ENCODE results near the gene GPR65.

Gene GPR65

GRCh38 chr14:88012495-88012894, 7.6 kb downstream of the GPR65 start:
- DNase-seq = no peak
- TF ChIP-seq POLR2A (IDR thresholded peaks at IDR 0.05; ENCODE audit: low read length) (no peak), GATA1 (IDR thresholded peaks at IDR 0.05; ENCODE audit: low read depth, low read length) (no peak)

GRCh38 chr14:88013750-88014349, 8.9 kb downstream of the GPR65 start:
- peak; percentile 81 to 82 for DNase-seq
- no peak for TF ChIP-seq POLR2A (IDR thresholded peaks at IDR 0.05; ENCODE audit: low read length)
- TF ChIP-seq GATA1 (IDR thresholded peaks at IDR 0.05; ENCODE audit: low read depth, low read length) = no peak

GRCh38 chr14:88016768-88017167, 11.8 kb downstream of the GPR65 start:
- TF ChIP-seq GATA1 (IDR thresholded peaks at IDR 0.05; ENCODE audit: low read depth, low read length) (no peak), POLR2A (IDR thresholded peaks at IDR 0.05; ENCODE audit: low read length) (no peak)
- DNase-seq = no peak

GRCh38 chr14:88017535-88017934, 12.6 kb downstream of the GPR65 start:
- no peak for DNase-seq
- no peak for TF ChIP-seq POLR2A (IDR thresholded peaks at IDR 0.05; ENCODE audit: low read length)
- TF ChIP-seq GATA1 (IDR thresholded peaks at IDR 0.05; ENCODE audit: low read depth, low read length) = no peak

- DNase-seq = peak; percentile 27 to 48
- TF ChIP-seq GATA1 (IDR thresholded peaks at IDR 0.05; ENCODE audit: low read depth, low read length) = no peak
- TF ChIP-seq POLR2A (IDR thresholded peaks at IDR 0.05; ENCODE audit: low read length) = no peak
These were observed 18.8 kb downstream of the GPR65 start for GRCh38 chr14:88023658-88024187.

- DNase-seq = peak; percentile 58 to 90
These were observed 19.5 kb downstream of the GPR65 start for GRCh38 chr14:88024252-88025086.

- TF ChIP-seq POLR2A (IDR thresholded peaks at IDR 0.05; ENCODE audit: low read length) = no peak
- TF ChIP-seq GATA1 (IDR thresholded peaks at IDR 0.05; ENCODE audit: low read depth, low read length) = no peak
- peak; percentile 20 to 29 for DNase-seq
These were observed 20.4 kb downstream of the GPR65 start for GRCh38 chr14:88025313-88025712.

- TF ChIP-seq GATA1 (IDR thresholded peaks at IDR 0.05; ENCODE audit: low read depth, low read length) (no peak), POLR2A (IDR thresholded peaks at IDR 0.05; ENCODE audit: low read length) (no peak)
- DNase-seq = no peak
These were observed 22.0 kb downstream of the GPR65 start for GRCh38 chr14:88026890-88027289.

GRCh38 chr14:88029500-88029899, 24.6 kb downstream of the GPR65 start:
- no peak for DNase-seq

GRCh38 chr14:88030079-88030478, 25.1 kb downstream of the GPR65 start:
- TF ChIP-seq POLR2A (IDR thresholded peaks at IDR 0.05; ENCODE audit: low read length) = no peak
- TF ChIP-seq GATA1 (IDR thresholded peaks at IDR 0.05; ENCODE audit: low read depth, low read length) = no peak

More at GRCh38 chr14:88029500-88029899, 24.6 kb downstream of the GPR65 start:
- no peak for TF ChIP-seq POLR2A (IDR thresholded peaks at IDR 0.05; ENCODE audit: low read length)
- no peak for TF ChIP-seq GATA1 (IDR thresholded peaks at IDR 0.05; ENCODE audit: low read depth, low read length)

GRCh38 chr14:88030892-88031291, 26.0 kb downstream of the GPR65 start:
- DNase-seq = no peak
- TF ChIP-seq POLR2A (IDR thresholded peaks at IDR 0.05; ENCODE audit: low read length) (no peak), GATA1 (IDR thresholded peaks at IDR 0.05; ENCODE audit: low read depth, low read length) (no peak)

More at GRCh38 chr14:88030079-88030478, 25.1 kb downstream of the GPR65 start:
- no peak for DNase-seq

GRCh38 chr14:88032373-88032772, 27.4 kb downstream of the GPR65 start:
- TF ChIP-seq GATA1 (IDR thresholded peaks at IDR 0.05; ENCODE audit: low read depth, low read length) = no peak
- no peak for DNase-seq

- no peak for DNase-seq
- TF ChIP-seq POLR2A (IDR thresholded peaks at IDR 0.05; ENCODE audit: low read length) (no peak), GATA1 (IDR thresholded peaks at IDR 0.05; ENCODE audit: low read depth, low read length) (no peak)
These were observed 29.1 kb downstream of the GPR65 start for GRCh38 chr14:88034076-88034475.

- TF ChIP-seq GATA1 (IDR thresholded peaks at IDR 0.05; ENCODE audit: low read depth, low read length) (no peak), POLR2A (IDR thresholded peaks at IDR 0.05; ENCODE audit: low read length) (no peak)
- no peak for DNase-seq
These were observed 31.5 kb downstream of the GPR65 start for GRCh38 chr14:88036422-88036821.

GRCh38 chr14:88037325-88037724, 32.4 kb downstream of the GPR65 start:
- no peak for DNase-seq
- TF ChIP-seq GATA1 (IDR thresholded peaks at IDR 0.05; ENCODE audit: low read depth, low read length) (no peak), POLR2A (IDR thresholded peaks at IDR 0.05; ENCODE audit: low read length) (no peak)

Data from erythroblast (primary cell).